Vagina (tissue), 2 donors: ENCODE results near the gene UROD. TPM values are rescaled to one million over a fixed set of nuclear protein-coding genes. Genes with fewer than 3 reads are reported as not detected.
"Not testable (repeated sequence)": the region's sequence is repeated elsewhere in the genome, so short reads cannot be mapped to it uniquely, and the experiment has no call there.

Experiments
- DNase-seq, 2 donors: peaks; one replicate each; pipeline ENCODE4 v3.0.0-alpha.2; 2017; ENCODE audit errors: extremely low spot score in 2 of 2
- H3K27ac ChIP-seq: fragments of 200-600 bp; sonication (generic); one replicate; pipeline ENCODE4 v1.5.1; 2019
- H3K27me3 ChIP-seq: fragments of 200-600 bp; sonication (generic); one replicate; pipeline ENCODE4 v1.5.1; 2019
- H3K36me3 ChIP-seq, 2 donors: fragments of 200-600 bp; sonication (generic); one replicate each; pipeline ENCODE4 v1.5.1; 2017 to 2019
- H3K4me1 ChIP-seq: fragments of 200-600 bp; sonication (generic); one replicate; pipeline ENCODE4 v1.5.1; 2019
- H3K4me3 ChIP-seq, 2 donors: fragments of 200-600 bp; sonication (generic); 1 replicate in 1 of 2; 2 replicates in 1 of 2; pipeline ENCODE4 v1.5.1; 2016 to 2019
- H3K9me3 ChIP-seq: fragments of 200-600 bp; sonication (generic); one replicate; pipeline ENCODE4 v1.5.1; 2019
- POLR2A ChIP-seq, 2 donors: fragments of 450-650 bp; IDR thresholded peaks; one replicate each; pipeline ENCODE4 v1.6.1; 2017; ENCODE audit warnings: antibody characterized with exemption in 2 of 2, mild to moderate bottlenecking in 2 of 2, moderate library complexity in 2 of 2
- POLR2AphosphoS5 ChIP-seq, 2 donors: sonication (generic); formaldehyde crosslinking; IDR thresholded peaks; one replicate each; pipeline ENCODE4 v1.9.0; 2017; ENCODE audit warnings: antibody characterized with exemption in 2 of 2, mild to moderate bottlenecking in 2 of 2, low read depth in 1 of 2; ENCODE audit not compliant: insufficient read depth in 1 of 2
- intact Hi-C: fragments of 100-400 bp; cut with DNase I; formaldehyde crosslinking; loops from one replicate; pipeline ENCODE4 v1.15.1; 2023
- total RNA-seq: library from RNA; depleted of rRNA; stranded (reverse); fragments of >200 nt; gene quantifications from one replicate; pipeline ENCODE4 v1.2.3, GENCODE V29; 2016
- TF ChIP-seq, protein P1 (sequence below), 3 experiments: fragments of 450-650 bp in 2 of 3; fragments of 200-600 bp in 1 of 3; sonication (generic) in 1 of 3; IDR thresholded peaks; one replicate each; pipeline ENCODE4 v1.5.1; 2017 to 2019; ENCODE audit warnings: antibody characterized with exemption in 3 of 3, mild to moderate bottlenecking in 2 of 3, moderate library complexity in 2 of 3

The UROD gene
- total RNA-seq, 1 donor from 2014 or later, result 65.6 TPM

DNA sequence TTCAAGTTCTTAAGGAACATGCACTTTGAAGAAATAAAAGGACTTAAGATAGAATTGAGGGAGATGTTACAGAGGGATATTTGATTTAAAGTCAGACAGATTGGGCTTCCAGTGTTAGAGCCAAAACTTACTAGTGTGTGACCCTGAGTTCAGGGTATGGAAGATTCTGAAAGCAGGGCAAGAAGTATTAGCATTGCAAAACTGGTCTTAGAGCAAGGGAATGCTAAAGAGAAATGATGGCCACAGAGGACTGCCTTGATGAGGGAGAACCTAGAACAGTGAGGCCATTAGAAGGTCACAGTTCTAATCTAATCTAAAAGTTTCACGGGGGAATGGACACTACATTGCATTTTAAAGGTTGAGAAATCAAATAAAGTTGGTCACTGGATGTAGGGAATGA is 45.5 kb downstream of the UROD start:
- no peak overlapping the region for H3K27ac ChIP-seq
- no peak for TF ChIP-seq POLR2A (IDR thresholded peaks at IDR 0.05)
- TF ChIP-seq POLR2AphosphoS5 (IDR thresholded peaks at IDR 0.05; ENCODE audit: insufficient read depth in 1 of 2, low read depth in 1 of 2), result no peak
- TF ChIP-seq, protein P1, sequence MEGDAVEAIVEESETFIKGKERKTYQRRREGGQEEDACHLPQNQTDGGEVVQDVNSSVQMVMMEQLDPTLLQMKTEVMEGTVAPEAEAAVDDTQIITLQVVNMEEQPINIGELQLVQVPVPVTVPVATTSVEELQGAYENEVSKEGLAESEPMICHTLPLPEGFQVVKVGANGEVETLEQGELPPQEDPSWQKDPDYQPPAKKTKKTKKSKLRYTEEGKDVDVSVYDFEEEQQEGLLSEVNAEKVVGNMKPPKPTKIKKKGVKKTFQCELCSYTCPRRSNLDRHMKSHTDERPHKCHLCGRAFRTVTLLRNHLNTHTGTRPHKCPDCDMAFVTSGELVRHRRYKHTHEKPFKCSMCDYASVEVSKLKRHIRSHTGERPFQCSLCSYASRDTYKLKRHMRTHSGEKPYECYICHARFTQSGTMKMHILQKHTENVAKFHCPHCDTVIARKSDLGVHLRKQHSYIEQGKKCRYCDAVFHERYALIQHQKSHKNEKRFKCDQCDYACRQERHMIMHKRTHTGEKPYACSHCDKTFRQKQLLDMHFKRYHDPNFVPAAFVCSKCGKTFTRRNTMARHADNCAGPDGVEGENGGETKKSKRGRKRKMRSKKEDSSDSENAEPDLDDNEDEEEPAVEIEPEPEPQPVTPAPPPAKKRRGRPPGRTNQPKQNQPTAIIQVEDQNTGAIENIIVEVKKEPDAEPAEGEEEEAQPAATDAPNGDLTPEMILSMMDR (IDR thresholded peaks at IDR 0.05), result no peak
- no peaks in the 10 kb centered on the region for H3K4me1 ChIP-seq
- H3K4me3 ChIP-seq, result no peak overlapping the region
- peaks cover 0 to 5% of the 10 kb centered on the region in 2 donors for H3K36me3 ChIP-seq
- no peaks in the 10 kb centered on the region for H3K9me3 ChIP-seq
- no peaks in the 10 kb centered on the region for H3K27me3 ChIP-seq
- intact Hi-C loops, result no loop called here
- no peak for DNase-seq

DNA sequence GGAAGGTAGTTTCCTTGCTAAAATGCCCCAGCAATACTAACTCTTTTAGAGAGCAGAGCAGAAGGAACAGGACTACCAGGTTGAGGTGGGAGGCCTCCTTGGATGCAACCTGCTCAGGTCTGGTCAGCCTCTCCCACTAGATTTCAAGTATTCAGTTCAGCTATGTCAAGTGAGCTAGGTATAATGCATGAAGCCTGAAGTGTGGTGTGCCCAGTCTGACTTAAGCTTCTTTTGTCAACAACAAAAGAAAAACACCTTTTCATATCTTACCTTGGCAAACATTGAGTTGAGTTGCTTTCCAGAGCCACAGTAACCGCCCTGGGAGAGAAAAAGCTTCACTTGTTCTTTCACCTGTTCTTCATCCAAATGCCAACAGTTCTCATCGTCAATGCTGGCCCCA is 47.8 kb downstream of the UROD start:
- Histone ChIP-seq H3K36me3 (peaks cover 0 to 5% of the 10 kb centered on the region in 2 donors), H3K4me3 (no peak overlapping the region), H3K27me3 (no peaks in the 10 kb centered on the region), H3K9me3 (no peaks in the 10 kb centered on the region), H3K27ac (no peak overlapping the region), H3K4me1 (no peaks in the 10 kb centered on the region)
- TF ChIP-seq POLR2A (IDR thresholded peaks at IDR 0.05) (no peak), POLR2AphosphoS5 (IDR thresholded peaks at IDR 0.05; ENCODE audit: insufficient read depth in 1 of 2, low read depth in 1 of 2) (no peak)
- TF ChIP-seq, protein P1 (IDR thresholded peaks at IDR 0.05), result no peak
- intact Hi-C loops, result no loop called here
- no peak for DNase-seq

DNA sequence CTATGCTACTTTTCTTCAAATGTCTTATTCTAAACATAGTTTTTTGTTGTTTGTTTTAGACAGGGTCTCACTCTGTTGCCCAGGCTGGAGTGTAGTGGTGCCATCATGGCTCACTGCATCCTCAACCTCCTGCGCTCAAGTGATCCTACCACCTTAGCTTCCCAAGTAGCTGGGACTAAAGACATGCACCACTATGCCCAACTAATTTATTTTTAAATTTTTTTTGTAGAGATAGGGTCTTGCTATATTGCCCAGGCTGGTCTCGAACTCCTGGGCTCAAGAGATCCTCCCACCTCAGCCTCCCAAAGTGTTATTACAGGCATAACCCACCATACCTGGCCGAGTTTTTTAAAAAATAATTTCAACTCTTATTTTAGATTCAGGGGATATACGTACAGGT is 50.4 kb downstream of the UROD start:
- intact Hi-C loops, H3K27me3 ChIP-seq, H3K4me3 ChIP-seq, H3K36me3 ChIP-seq, H3K4me1 ChIP-seq, DNase-seq, H3K9me3 ChIP-seq, H3K27ac ChIP-seq: not testable (repeated sequence)

DNA sequence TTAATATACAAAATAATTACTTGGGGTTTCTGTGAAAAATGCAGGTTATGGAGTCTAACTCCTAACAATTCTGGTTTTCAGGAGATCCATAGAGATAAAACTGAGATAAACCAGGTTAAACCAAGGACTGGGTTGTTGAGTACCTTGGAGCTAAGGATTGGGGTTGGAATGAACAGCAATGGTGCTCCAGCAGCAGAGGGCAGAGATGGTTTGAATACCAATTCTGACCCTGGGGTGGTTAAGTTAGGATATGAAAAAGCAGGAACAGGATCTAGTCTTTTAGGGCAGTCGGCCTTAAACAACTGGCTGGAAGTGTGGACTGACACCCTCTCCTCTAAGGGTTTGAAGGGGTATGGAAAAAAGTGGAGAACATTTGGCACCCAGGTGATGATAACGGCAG is 53.0 kb downstream of the UROD start:
- intact Hi-C loops, result no loop called here
- Histone ChIP-seq H3K27ac (no peak overlapping the region), H3K27me3 (no peaks in the 10 kb centered on the region), H3K4me3 (no peak overlapping the region), H3K4me1 (no peaks in the 10 kb centered on the region), H3K9me3 (no peaks in the 10 kb centered on the region), H3K36me3 (no peaks in the 10 kb centered on the region)
- TF ChIP-seq, protein P1 (IDR thresholded peaks at IDR 0.05), result no peak
- TF ChIP-seq POLR2A (IDR thresholded peaks at IDR 0.05) (no peak), POLR2AphosphoS5 (IDR thresholded peaks at IDR 0.05; ENCODE audit: insufficient read depth in 1 of 2, low read depth in 1 of 2) (no peak)
- no peak for DNase-seq

Other genes starting within 250 kb of the UROD start
- 2,511 TPM for gene RPS8, start 236.7 kb upstream of the UROD start, total RNA-seq
- gene BEST4, start 224.1 kb upstream of the UROD start, total RNA-seq, result not detected
- 77.6 TPM for gene PLK3, start 211.9 kb upstream of the UROD start, total RNA-seq
- gene DYNLT4, start 204.9 kb upstream of the UROD start, total RNA-seq, result not detected
- gene BTBD19, start 203.7 kb upstream of the UROD start, total RNA-seq, result 7.9 TPM
- 0.98 TPM for gene PTCH2, start 169.0 kb upstream of the UROD start, total RNA-seq
- 25.0 TPM for gene EIF2B3, start 25.7 kb upstream of the UROD start, total RNA-seq
- gene HECTD3, start 930 bp upstream of the UROD start, total RNA-seq, result 29.7 TPM
- 2.7 TPM for gene ZSWIM5, start 194.4 kb downstream of the UROD start, total RNA-seq